RWPE1 (cell line): ENCODE results near the gene TCERG1L.
"Not testable (repeated sequence)": the region's sequence is repeated elsewhere in the genome, so short reads cannot be mapped to it uniquely, and the experiment has no call there.

Source experiments
- CTCF ChIA-PET: fragments of 350-600 bp; sonication (Branson Sonifier 250); formaldehyde crosslinking; extraction: SDS; loops from one replicate; lab custom pipeline; 2021; lab: Yijun Ruan, JAX
- POLR2A ChIA-PET: fragments of 400-600 bp; formaldehyde crosslinking; extraction: SDS; loops from one replicate; lab custom pipeline; 2020; ENCODE audit warnings: antibody characterized with exemption; ENCODE audit not compliant: low non-redundant PET; lab: Yijun Ruan, JAX
- DNase-seq: peaks from one replicate; pipeline ENCODE4 v3.0.0; 2012; ENCODE audit warnings: low spot score
- H3K27ac ChIP-seq: fragments of 450-650 bp; 2 replicates; pipeline ENCODE4 v1.5.1; 2017
- TF ChIP-seq, protein P1 (sequence below): fragments of 450-650 bp; conservative IDR thresholded peaks from 2 replicates; pipeline ENCODE4 v1.5.1; 2017; ENCODE audit warnings: low read depth, mild to moderate bottlenecking

The TCERG1L gene

DNA sequence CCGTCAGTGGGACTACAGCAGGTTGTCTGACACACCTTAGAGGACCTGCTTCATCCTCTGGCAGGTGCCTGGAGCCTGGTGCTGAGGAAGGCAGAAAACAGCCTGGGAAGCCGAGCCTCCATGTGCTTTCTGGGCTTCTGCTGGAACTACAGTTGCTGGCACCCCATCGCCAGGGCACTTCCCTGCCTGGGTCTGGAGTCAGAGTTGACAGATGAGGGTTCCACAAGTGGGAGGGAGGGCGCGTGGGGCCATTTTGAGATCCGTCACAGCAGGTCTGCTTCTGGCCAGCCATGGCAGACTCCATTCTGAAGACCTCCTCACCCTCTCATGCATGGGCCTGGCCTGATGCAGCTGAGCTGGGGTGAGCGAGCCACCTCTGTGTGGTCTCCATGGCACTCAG lies 33.2 kb upstream of the TCERG1L start:
- CTCF ChIA-PET, result no interaction called here
- POLR2A ChIA-PET, result no interaction called here
- no peak for DNase-seq
- TF ChIP-seq, protein P1, sequence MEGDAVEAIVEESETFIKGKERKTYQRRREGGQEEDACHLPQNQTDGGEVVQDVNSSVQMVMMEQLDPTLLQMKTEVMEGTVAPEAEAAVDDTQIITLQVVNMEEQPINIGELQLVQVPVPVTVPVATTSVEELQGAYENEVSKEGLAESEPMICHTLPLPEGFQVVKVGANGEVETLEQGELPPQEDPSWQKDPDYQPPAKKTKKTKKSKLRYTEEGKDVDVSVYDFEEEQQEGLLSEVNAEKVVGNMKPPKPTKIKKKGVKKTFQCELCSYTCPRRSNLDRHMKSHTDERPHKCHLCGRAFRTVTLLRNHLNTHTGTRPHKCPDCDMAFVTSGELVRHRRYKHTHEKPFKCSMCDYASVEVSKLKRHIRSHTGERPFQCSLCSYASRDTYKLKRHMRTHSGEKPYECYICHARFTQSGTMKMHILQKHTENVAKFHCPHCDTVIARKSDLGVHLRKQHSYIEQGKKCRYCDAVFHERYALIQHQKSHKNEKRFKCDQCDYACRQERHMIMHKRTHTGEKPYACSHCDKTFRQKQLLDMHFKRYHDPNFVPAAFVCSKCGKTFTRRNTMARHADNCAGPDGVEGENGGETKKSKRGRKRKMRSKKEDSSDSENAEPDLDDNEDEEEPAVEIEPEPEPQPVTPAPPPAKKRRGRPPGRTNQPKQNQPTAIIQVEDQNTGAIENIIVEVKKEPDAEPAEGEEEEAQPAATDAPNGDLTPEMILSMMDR, result no peak
- H3K27ac ChIP-seq, result no peak overlapping the region

DNA sequence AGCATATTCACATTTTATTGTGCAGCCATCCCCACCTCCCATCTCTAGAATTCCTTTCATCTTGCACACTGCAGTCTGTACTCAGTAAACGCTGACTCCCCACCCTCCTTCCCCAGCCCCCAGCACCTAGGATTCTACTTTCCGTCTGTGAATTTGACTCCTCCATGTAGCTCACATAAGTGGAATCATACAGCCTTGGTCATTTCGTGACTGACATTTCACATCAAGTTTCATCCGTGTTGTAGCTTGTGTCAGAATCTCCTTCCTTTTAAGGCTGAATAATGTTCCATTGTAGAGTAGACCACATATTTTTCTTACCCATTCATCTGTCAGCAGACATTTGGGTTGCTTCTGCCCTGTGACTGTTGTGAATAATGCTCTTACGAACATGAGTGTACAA lies 26.2 kb upstream of the TCERG1L start:
- TF ChIP-seq, protein P1, result no peak
- ChIA-PET CTCF (interaction anchor here (0.6 kb wide), 1 partner anchor 21 kb away, joined by 3 read pairs; no protein-coding TSS in a partner anchor), POLR2A (no interaction called here)
- no peak overlapping the region for H3K27ac ChIP-seq
- DNase-seq, result no peak

DNA sequence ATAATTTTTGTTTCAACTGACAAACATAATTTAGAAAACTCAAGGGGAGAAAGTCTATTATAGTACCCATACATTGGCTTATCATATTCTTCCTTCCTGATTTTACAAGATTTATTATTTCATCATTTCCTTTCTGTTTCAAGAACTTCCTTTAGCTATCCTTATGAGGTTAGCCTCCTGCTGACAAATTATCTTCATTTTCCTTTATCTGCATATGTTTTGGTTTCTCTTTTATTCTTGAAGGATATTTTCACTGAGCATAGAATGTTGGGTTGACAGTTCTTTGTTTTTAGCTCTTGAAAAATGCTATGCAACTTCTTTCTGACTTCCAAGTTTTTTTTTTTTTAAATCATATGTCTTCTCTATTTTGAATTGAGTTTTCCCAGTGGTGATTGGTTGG lies 21.3 kb upstream of the TCERG1L start:
- ChIA-PET CTCF (no interaction called here), POLR2A (no interaction called here)
- no peak overlapping the region for H3K27ac ChIP-seq
- no peak for DNase-seq
- TF ChIP-seq, protein P1, result no peak

DNA sequence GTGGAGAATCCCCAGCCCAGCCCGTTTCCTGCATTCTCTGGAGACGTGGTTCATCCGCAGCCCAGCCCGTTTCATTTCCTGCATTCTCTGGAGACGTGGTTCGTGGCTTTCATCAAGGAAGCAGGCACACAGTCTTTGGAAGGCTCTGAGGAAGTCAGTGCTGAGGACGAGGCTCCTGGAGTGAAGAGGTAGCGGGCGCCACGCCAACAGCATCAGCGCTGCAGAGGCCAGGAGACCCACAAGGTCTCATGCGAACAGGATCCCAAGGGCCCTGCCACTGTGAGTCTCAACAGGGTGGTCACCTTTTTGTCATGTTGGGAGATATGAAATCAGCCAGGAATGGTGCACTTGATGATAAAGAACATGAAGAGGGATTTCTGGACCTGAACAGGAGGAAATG lies 12.4 kb upstream of the TCERG1L start:
- TF ChIP-seq, protein P1, result no peak
- ChIA-PET POLR2A (no interaction called here), CTCF (no interaction called here)
- DNase-seq, result no peak
- H3K27ac ChIP-seq, result no peak overlapping the region

DNA sequence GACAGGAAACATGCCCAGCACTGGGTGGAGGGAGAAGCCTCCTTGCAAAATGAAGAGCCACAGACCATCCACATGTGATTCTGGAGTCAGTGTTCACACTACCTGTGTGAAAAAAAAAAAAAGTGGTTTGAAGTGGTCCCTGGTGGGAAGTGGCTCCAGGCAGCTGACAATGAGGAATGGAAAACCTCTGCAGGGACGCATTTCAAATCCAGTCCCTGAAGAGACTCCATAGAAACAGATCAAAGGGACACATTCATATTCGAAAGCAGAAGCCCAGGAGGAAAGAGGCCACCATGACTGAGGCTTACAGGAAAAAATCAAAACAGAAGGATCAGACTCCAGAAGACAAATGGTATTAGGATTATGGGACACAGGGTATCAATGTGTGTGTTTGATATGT lies 11.5 kb upstream of the TCERG1L start:
- DNase-seq, result no peak
- ChIA-PET POLR2A (no interaction called here), CTCF (no interaction called here)
- no peak overlapping the region for H3K27ac ChIP-seq
- TF ChIP-seq, protein P1, result no peak

DNA sequence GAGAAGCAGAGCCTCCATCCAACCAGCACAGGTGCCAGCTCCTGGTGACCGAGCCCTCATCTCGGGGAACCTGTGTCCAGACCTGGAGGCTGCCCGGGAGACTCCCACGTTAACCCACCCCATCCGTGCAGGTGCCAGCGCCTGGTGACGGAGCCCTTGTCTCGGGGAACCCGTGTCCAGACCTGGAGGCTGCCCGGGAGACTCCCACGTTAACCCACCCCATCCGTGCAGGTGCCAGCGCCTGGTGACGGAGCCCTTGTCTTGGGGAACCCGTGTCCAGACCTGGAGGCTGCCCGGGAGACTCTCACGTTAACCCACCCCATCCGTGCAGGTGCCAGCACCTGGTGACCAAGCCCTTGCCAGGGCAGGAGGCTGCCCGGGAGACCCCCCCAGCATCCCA lies 11.1 kb upstream of the TCERG1L start:
- POLR2A ChIA-PET, DNase-seq, H3K27ac ChIP-seq, CTCF ChIA-PET: not testable (repeated sequence)

DNA sequence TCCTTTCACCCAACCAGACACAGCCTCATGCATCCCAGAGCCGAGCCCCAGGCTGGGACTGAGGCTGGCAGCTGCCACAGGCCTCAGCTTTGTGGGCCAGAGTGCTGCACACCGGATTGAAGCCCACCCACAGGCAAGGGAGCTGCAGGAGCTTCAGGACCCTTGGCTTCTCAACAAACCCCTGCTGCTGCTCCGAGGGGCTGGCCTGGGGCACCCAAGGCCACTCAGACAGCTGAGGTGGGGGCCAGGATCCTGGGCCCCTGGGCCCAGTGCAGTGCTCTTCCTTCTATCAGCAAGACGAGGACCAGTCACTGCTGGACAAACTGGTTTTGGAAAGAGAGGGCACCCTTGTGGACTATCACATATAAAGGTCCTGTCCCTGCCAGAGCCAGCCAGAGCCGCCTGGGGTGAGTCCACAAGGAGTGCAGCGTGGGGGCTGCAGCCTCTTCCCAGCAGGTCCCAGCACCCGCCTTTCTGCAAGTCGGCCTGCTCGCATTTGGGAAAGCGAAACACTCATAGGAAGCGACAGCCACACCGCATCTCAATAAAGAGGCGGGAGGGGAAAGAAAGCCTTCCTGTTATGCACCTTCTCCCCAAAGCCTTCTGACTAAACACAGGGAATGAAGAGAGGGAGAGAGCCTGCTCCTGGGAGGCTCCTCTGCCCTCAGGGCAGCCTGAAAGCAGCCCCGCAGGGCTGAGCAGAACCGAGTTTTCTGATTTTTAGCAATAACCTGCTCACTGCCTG lies 9.5 kb upstream of the TCERG1L start:
- no peak overlapping the region for H3K27ac ChIP-seq
- TF ChIP-seq, protein P1, result no peak
- CTCF ChIA-PET, result interaction anchor here (0.7 kb wide), 1 partner anchor 492 kb away, joined by 3 read pairs; no protein-coding TSS in a partner anchor
- DNase-seq, result no peak
- POLR2A ChIA-PET, result no interaction called here
